GM04503 (cell line): ENCODE results near the gene MSH2.

ENCODE experiments used
- DNase-seq: peaks from one replicate; pipeline ENCODE4 v3.0.0-alpha.2; 2012; ENCODE audit warnings: low read depth

Gene MSH2

DNA sequence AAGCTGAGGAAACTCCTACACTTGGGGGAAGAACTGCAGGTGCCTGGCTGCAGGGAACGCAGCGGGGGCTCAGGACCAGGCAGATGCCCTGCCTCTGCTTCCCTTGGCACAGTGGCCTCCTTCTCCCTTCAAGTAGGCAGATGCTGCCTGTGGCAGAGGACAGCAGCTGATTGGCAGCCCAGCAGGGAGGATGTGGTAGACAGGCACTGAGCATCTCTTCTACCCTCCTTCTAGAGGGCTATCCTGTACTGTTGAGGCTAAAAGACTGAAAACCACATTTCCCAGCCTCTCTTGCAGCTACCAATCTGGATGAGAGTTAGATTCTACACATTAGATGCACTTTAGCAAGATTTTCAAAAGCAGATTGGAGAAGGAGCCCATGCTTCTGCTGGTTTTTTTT, 105.7 kb downstream of the MSH2 start:
- no peak for DNase-seq

DNA sequence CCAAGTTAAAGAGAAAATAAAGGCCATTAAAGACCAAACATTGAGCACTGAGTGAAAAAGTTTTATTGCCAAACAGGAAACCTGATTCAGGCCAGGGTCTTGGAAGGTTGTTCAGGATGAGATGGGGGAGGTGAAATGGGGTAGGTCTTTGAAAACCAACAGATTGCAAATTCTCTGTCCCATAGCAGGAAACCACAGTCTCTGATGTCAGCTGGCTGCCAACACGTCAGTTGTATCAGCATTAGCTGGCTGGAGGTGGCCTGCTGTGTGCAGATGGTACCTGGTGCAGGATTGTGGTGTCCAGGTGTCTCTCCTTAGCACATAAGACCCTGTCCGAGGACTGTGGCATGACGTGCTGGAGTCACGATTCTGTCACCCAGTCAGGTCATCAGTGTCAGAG, 106.3 kb downstream of the MSH2 start:
- DNase-seq = no peak

DNA sequence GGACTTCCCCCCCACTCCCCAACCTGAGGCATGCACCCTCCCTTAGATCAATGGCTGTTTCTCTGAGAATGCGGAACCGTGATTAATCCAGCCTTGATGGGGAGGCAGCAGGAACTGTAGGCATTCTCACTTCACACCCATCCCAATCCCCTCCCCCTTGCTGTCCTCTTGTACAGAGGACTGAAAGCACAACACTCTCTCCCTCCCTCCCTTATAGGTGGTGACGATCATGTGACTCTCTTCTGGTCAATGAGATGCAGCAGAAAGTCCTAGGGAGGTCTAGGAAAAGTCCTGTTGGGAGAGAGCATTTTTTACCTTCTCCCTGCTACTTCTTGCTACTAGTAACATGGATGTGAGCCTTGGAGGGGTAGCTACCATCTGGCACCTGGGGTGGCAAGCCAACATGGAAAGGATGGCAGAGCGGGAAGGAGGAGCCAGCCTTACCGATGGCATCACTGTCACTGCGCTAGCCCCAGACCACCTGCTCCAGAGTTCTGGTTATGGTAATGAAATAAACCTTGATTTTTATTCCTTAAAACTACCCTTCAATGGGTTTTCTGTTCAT, 106.9 kb downstream of the MSH2 start:
- DNase-seq = no peak

DNA sequence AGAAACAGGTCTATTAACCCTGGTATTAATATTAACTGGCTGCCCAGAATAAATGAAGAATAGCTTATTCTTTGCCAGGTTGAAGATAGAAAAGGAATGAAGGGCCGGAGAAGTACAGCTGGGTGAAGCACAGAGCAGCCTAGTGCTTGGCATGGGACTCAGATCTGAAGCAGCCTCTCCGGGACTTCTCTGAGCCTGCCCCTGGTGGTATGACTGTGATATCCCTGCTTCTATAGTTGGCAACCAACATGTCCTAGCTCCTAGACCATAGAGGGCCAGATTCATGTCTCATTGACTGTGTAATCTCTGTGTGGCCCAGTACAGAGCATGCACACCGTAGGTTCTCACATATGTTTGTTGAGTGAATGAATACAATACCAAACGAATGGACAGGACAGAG, 107.8 kb downstream of the MSH2 start:
- DNase-seq = no peak

DNA sequence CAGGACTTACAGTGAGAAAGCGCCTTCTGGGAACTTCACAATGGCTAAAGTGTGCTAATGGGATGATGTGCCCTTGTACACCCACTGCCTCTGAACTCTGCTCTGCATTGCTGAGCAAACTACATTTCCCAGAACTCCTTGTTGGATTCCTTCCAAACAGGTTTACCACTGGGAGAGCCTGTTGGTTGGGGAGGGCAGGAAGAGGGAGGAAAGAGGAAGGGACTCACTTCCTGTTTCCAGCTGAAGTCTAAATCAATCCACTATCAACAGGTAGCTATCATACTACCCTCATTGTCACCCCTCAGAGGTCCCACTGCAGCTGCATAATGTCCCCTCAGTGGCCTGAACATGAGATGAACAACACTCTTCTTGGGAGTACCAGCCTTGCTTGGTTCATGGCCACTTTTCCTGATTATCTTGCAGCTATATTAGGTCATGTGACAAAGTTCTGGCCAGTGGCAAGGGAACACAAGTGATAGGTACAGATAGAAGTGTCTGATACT, 109.7 kb downstream of the MSH2 start:
- no peak for DNase-seq

DNA sequence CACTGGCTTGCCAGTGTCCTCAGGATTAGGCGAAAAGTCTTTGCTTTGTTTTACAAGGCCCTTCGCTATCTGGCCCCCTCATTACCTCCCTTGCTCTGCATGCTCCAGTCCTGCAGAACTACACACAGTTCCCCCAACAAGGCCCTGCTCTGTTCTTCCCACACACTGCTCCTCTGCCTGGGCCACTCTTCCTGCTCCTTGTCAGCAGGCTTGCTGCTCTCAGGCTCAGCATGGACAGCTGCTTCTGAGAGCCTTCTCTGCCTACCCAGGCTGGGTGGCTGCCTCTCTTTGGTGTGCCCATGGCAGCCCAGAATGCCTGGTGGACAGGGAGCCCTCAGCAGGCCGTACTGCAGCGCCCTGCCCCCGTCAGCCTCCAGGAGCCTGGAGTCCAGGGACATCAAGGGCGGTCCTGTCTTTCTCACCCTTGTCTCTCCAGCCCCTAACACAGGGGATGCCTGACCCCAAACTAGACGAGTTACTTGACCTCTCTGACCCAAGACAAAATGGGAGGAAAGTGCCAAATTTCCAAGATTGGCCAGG, 111.1 kb downstream of the MSH2 start:
- no peak for DNase-seq

DNA sequence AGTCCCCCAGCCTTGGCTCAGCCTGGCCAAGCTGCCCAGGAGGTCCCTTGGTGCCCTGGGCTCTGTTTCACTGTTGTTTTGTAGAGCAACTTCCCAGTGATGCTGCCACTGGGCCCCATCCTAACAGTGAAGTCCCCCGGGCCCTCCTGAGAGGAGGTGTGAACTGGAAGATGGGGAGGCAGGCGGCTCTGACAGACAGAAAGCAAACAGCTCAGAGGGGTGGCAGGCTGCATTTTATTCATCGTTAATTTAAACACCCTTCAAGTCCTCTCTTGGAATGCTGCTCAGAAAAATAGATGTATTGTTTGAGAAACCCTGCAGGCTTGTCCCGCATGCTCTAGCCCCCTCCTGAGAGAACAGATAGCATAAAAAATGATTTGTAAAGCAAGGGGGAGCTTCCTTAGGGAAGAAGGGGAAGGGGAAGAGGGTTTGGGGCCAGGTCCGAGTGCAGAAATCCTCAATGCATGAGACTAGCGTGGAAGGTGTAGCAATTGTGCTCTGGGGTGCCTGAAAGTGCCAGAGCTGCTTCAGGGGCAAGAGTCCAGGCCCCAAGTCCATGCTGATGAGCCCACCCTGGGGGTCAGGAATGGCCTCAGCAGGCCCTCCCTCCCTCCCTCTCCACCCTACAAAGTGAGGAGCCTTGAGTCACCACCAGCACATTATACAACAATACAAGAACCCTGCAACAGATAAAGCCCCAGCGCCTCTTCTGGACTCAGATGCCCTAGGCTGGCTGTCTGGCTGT, 113.6 kb downstream of the MSH2 start:
- no peak for DNase-seq

DNA sequence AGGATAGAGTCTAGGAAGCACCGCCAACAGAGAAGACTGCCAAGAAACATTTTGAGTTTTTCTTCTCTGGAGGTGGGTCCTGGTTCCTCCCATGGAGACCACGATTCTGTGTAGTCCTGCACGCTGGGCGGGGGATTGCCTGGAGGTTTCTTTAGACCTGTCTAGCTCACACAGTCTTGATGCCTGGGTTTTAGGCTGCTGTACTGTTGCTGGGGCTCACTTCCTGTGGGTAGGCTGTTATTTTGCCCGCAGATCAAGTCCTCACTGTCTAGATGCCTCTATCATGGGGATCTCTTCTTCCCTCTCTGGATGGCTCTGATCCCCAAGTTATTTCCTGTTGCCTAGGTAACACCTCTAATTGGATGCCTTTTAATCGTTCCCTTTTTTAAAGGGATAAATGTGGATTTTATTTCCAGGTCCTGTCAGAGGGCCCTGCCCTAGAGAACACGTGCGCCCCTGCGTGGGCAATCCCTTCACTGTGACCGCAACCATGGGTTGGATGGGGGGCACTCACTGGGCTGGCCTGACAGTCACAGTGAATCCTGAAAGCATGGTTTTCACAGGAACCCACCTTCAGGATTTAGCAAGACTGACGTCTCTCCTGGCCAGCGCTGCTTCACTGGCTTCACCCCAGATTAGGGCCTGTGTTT, 115.7 kb downstream of the MSH2 start:
- no peak for DNase-seq

DNA sequence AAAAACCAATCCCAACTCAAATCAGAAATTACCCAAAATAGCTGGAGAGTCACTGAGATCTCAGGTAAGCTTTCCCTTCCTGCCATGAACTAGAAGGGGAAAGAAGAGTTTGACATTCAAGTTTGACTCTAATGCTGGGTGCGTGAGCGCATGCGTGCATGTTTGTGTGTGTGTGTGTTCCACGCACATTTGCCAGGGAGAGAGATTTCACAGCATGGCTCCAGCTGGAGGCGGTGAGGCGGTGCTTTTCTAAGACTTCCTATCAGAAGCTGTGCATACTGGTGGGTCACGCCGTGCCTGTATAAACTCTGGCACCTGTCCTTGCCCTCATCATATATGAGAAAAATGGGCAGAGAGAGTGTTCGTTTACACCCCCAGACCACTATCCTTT, 116.2 kb downstream of the MSH2 start:
- no peak for DNase-seq

DNA sequence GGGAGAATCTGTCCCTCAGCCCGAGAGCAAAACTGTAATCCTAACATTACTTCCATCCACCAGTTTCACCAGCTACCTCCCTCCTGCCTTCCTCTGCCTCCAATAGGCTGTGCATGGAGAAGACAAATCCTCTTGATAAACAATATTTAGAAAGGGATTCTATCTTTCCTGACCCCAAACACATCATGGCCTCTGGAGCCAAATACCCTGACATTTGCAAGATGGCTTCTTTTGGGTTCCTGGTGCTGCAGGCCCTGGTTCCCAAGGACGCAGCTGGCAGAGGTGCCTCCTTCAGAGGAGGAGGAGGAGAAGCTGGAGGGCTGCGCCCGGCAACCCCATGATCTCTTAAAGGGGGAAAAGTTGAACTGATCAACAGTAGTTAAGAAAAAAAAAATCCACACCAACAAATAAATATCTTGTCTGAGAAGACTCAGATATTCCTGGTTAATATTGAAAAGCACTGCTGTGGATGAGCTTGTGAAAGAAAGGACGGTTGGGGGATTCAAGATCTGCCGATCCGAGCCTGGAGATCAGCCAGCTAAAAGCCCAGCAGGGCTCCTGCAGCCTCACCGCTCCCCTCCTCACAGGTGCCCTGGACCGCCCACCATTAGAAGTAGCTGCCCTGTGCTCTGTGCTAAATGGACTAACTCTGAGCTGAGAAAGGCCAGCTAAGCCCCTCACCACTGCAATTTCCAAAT, 116.8 kb downstream of the MSH2 start:
- DNase-seq = no peak

DNA sequence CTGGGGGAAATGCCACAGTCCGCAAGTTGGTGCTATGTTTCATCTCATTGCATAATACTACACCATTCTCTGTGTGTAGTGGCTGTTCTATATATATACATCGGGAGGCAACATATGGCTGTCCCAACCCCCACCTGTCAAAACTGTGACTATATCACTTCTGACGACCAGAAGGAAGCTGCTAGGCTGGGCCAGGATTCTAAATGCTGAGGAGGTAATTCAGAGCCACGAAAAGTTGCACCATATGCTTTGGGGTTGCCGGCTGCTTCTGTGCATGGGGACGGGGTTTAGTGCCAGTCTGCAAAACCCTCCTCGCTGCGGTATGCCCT, 117.3 kb downstream of the MSH2 start:
- no peak for DNase-seq

DNA sequence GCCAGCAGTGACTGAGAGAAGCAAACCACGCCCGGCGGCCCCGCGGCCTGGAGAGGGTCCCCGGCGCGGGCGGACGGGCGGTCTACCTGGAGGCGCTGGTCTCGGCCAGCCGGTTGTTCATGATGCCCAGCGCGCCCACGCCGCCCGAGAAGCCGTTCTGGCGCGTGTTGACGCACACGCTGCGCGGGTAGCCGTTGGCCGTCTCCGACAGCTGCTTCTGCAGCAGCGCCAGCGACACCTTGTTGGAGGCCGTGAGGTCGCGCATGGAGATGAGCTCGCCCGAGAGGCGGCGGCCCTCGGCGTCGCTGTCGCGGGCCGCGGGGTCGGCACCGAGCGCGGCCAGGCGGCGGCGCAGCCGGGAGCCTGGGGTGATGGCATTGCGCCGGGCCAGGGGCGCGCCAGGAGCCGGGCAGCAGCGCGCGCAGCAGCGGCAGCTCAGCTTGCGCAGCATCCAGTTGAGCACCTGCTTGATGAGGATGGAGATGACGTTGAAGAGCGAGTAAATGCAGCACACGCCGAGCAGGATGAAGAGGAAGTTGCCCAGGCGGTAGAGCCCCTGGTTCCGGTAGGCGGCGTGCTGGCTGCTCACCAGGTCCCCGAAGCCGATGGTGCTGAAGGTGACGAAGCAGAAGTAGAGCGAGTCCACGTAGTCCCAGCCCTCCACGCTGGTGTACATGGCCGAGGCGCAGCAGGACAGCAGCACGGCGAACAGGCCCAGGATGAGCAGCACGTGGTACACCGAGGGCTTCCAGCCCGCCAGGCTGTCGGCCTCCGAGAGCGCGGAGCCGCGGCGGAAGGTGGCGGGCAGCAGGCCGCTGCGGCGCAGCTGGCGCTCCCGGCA, 118.1 kb downstream of the MSH2 start:
- no peak for DNase-seq

DNA sequence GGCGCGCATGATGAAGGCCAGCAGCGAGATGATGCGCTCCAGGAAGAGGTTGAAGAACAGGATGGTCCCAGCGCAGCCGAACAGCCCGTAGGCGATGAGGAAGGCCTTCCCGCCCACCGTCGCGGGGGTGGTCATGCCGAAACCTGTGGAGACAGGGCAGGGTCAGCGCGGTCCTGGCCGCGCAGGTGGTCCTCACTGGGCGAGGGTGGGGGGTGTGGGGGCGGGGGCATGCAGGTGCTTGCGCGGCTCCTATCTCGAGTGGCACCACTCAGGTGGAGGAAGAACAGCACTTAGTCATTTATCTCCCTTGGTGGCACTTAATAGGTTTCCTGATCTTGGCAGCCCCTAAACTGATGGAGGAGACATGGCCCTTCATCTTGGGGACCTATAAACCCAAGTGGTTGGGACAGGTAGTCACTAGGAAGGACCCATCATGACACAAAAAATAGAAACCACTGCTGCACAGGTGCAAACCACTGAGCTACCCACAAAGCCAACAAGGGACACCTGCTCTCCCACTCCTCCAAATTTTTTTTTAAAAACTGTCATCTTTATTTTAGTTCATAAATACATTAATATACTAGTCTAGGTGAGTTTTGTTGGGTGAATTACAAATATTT, 118.8 kb downstream of the MSH2 start:
- DNase-seq = no peak

DNA sequence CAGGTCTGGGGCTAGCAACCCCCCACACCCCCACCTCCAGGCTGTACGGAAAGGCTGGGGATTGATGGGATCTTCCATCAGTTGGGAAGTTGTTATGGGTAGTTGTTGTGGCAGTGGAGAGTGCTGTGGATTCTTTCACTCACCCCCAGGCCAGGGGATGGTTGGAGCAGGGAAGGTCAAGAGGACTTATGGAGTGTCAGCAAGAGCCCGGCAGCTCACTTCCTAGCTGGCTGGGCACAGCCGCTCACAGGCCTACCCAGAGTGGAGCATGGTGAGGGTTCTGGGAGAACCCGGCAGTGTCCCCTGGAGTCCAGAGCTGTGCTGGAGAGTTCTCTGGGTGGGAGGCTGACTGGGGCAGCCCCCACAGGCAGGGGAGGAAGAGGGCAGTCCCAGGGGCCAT, 122.2 kb downstream of the MSH2 start:
- no peak for DNase-seq

DNA sequence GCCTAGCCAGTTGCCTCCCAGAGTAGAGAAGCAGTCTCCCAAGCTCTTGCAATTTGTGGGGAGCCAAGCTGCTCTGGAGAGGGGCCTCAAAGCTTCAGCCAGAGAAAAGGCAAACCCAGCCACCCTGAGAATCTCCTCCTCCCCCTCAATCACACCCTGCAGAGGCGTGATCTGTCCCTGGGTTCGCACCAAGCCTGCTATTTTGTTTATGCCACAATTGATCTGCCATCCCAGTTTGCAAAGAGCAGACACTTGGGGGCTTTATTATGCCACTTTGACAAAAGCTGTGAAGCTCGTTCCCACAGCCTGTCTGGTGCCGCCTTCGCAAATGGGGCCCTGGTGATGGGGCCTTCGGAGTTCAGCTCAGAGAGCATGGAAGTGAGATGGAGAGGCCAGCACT, 125.5 kb downstream of the MSH2 start:
- no peak for DNase-seq

DNA sequence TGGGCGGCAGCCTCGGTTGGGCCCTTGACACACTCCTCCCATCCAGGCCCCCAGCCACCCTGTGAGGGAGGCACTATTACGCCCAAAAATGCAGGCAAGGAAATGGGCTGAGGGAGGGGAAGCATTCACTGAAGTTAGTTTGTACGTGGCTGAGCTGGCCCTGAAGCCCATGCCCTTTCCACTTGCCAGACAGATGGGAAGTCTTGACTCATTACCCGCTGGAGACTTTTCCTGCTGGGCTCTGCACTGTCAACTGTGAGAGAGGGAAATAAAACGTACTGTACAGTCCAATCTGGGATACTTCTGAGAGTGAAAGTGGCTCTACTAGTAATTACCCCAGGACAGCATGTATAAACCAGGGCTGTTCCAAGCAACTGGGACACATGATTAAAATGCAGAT, 125.9 kb downstream of the MSH2 start:
- DNase-seq = no peak

DNA sequence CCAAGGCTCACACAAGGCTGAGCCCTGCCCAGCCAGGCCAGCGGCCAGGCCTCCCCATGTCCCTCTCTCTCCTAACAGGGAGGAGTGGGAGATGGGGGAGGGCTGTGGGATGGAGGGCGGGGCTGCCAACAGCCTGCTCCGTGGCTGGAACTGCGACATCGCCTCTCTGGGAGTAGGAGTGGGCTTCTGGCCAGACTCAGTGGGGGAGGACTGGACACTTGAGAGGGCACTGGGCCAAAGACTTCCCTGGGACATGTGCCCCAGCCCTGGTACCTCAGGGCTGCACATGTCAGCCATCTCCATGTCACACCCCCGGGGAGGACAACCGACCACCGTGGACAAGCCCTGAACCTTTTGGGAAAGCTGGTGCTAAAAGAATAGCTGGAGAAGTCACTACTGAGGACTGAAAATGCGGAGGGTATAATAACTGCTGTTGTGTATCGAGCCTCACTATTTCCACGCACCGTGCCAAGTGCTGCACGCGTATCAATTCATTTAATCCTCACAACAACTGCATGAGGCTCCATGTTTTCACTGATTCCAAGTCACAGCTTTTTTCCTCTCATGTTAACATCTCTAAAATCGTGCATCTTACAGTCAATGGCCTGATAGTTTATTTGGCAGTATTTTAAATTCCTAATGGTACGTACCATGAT, 127.3 kb downstream of the MSH2 start:
- no peak for DNase-seq

DNA sequence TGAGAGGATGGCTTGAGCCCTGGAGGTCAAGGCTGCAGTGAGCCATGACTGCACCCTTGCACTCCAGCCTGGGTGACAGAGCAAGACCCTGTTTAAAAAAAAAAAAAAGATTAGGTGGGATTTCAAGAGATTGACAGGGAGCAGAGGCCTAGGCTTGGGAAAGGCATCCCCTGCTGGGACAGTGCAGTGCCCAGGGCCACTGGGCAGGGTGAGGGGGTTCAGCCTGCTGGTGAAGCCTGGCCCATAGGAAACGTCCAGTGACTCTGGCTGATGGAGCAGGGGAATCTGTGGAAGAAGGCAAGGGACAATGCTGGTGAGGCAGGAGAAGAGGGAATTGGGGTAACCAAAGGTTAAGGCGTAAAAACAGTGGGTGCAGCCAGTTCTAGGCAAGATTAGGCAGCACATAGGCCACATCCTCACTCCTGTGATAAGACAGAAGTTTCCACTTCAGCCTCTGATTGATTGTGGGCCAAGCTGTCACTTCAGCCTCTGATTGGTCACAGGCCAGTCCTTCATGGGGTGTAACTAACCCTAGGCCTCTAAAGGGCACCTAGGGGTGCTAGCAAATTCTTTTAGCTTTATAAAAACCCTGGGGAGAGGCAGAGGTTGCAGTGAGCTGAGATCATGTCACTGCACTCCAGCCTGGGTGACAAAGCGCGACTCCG, 128.6 kb downstream of the MSH2 start:
- no peak for DNase-seq
